Amygdala (tissue), 56 donors: ENCODE measurements around the gene CNDP2.

Experiments
- DNase-seq, 56 donors: peaks; one replicate each; lab custom pipeline; 2025; lab: John Stamatoyannopoulos, UW

CNDP2 gene

DNA sequence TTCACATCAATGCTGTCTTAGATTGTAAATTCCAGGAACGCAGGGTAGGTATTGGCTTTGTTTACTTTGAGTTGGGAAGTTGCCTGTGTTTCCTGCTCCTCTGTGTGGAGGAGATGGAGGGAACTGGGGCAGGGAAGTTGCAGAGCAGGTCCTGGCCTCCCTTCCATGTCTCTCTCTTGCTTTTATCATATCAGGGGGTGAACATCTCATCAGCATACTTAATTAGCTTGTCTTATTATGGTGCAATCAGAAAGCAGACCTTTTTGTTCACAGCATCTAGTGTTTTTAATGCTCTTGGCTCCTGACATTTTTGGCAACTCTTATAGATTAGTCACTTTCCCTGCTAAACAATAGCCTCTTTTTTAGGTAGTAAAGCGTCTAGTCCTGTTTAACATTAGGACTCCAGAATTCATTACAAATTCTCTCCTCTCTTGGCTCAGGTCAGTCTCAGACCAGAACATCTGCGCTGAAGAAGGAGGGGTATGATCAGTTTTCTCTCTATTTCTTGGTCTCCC, 27.6 kb upstream of the CNDP2 start:
- no peak for DNase-seq

DNA sequence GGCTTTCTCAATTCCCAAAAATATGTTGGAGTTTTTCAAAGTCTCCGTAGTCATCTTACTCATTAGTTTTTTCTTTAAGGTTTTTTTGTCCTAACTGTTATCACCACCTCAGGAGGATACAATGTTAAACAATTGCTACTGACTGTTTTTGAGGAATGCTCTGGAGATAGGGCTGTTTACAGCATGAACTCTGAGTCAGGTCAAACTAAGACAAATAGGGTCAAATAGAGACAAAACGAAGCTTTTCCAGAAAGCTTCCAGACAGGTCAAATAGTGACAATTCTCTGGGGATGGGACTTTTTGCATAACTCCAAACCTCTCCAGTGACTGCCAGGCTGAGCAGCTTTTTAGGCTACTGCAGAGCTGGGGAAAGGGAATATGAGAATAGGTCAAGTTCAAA, 23.9 kb upstream of the CNDP2 start:
- DNase-seq = no peak

DNA sequence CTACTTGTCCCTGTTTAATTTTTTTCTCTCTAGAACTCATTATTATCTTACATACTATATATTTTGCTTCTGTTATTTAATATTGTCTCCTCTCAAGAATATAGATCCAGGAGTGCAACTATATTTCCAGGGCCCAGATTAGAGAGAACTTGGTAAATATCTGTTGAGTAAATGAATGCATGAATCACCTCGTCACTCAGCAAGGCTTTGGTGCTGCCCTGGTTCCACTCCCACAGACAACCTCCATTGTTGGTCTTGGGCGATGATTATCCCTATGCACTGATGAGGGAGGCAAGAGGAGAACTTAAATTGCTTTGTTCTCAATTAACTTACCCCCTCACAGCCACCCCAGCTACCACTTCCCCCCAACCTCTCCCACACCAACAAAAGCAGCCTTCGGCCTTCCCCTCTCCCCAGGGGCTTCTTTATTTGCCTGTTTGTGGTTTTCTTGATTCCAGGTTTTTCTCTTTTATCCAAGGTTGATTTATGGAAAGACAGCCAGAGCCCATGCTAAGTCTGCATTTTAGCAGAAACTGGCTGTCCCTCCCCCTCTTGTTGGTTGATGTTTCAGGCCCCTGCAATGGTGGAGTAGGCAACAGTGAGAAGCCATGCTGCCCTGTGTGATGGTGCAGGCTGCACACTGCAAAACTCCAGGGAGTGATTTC, 22.1 kb upstream of the CNDP2 start:
- DNase-seq = no peak

DNA sequence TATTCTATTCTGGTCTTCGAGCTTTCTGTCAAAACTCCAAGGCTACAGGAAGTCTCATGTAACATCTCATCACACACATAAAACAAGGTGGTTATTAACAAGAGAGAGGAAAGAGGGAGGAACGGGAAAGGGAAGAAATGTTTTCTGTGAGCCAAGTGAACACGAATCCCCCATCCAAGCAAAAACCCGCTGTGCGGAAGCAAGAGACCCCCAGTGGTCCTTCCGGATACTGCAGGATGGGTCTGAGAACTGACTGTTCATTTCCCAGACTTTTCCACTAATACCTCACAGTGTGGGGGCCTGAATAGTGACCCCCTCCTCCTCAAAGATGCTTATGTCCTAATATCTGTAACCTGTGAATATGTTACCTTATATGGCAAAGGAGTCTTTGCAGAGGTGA, 20.0 kb upstream of the CNDP2 start:
- peak in 44 of 56 donors; percentile 2 to 82 (median 47) for DNase-seq

DNA sequence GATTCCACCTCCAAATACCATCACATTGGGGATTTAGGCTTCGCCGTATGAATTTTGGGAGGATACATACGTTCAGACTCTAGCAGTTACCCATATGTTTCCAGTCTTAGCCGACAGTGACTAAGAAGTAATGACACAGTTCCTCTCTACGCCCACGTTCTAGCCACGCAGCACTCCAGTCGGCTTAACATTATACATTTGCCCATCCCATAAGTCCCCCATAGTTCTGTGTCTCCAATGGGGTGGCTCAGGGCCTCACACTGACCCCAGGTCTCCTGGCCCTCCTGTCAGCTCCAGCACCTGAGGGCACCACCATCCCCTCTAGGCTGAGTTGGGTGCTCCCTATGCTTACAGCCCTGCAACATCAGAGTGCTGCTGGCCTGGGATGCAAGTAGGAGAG, 18.4 kb upstream of the CNDP2 start:
- no peak for DNase-seq

DNA sequence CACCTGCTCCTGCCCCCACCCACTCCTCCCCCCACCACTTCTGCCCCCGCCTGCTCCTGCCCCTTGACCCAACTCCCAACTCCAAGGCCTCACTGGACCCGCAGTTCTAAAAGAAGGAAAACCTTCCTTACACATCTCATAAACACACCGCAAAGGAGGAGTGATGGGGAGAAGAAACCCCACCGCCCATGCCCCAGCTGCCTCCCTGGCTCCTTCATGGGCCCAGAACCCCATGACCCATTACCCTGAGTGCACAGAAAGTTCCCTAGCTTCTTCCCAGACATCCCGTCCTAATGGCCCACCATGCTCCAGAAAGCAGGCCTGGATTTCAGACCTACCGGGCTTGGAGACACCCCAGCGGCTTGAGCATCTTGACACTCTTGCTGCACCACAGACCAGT, 17.8 kb upstream of the CNDP2 start:
- DNase-seq = no peak

DNA sequence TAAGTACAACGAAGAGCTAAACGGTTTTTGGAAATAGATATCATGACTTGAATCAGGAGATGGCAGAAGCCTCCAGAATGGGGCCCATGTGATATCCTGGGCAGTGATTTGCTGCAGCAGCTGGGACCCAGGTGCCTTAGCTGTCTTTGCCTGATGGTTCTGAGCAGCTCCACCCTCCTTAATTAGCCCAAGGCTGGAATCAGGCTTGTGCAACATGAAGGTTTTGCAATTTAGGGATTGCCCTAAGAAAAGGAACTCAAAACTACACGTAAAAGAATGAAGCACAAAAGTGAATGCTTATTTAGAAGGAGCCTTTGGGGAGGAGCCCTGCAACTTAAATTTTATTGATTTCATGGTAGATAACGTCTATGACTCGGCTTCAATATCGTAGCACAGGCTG, 17.3 kb upstream of the CNDP2 start:
- no peak for DNase-seq

DNA sequence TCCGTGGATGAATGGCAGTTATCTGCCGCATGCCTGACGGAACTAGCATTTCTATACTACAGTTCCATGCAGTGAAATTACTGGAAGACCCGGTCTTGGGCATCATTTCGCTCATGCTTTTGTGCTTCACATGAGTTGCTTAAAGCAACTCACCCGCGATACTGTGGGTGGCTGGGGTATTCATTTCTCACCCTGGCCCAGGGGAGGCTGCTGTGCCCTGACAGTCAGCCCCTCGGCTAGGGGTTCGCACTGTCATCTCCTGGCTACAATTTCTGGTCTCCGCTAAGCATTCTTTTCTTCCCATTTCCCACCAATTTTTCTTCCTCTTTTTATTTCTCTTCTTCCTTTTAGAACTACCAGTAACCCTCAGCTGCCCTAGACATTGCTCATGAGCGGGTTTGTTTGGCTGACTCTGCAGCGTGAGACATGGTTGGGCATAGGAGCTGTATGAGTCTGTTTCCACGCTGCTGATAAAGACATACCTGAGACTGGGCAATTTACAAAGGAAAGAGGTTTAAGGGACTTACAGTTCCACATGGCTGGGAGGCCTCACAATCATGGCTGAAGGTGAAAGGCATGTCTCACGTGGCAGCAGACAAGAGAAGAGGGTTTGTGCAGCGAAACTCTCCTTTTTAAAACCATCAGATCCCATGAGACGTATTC, 16.5 kb upstream of the CNDP2 start:
- no peak for DNase-seq

DNA sequence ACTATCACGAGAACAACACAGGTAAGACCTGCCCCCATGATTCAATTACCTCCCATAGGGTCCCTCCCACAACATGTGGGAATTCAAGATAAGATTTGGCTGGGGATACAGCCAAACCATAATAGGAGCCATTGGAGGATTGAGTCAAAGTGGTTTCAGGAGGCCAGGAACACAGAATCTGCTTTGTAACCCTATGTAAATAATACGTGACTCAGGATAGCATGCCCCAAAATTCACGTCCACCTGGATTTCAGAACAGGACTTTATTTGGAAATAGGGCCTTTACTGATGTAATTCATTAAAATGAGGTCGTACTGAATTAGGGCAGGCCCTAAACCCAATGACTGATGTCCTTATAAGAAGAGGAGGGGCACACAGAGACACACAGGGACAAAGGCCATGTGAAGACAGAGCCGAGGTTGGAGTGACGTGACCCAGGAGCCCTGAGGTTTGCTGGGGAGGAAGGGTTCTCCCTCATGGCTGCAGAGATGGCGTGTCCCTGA, 16.0 kb upstream of the CNDP2 start:
- no peak for DNase-seq

DNA sequence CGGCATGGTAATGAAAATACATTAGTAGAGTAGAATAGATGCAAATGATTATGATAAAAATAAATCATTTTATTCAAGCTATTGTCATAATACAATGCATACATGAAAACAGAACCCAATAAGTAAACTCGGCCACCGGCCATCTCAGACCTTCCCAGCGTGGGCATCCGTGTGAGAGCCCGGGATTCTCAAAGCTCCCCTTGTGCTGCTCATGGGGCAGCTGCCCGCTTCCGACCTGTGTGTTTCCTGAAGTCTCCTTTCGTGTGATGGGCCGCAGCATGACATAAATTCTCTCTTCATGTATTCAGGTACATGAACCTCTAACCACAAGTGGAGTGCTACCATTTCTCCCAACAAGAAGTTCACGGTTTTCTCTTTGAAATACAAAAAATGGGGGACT, 13.5 kb upstream of the CNDP2 start:
- no peak for DNase-seq

DNA sequence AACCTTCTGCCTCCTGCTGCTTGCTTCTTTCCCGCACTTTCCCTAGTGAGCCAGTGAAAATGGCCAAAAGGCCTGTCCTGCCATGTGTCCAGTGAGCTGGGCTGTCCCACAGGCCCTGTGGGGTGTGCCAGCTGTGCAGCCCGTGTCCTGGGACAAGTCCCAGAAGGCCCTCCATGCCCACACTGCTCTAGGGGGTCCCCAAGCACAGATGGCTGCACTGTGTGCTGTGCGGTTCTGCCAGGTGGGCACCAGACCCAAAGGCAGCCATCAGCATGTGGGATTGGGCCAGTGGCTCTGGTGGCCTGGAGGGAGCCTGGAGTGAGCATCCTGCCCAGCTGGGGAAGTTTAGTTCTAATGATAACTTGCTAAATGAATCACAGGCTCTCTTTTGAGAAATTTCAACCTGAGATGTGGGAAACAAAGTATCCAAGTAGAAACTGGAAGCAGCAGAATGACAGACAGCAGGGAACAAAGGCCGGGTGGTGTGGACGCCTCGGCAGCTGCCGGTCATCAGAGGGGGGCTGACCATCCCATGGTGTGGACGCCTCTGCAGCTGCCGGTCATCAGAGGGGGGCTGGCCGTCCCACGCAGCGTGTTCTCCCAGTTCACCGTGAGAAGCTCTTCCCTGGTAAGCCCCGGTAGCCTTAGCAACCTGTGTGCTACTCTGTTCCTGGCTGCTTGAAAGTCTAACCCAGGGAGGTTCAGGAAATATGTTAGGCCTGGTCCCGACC, 9.9 kb upstream of the CNDP2 start:
- peak in 2 of 56 donors; percentile 24 to 44 for DNase-seq

DNA sequence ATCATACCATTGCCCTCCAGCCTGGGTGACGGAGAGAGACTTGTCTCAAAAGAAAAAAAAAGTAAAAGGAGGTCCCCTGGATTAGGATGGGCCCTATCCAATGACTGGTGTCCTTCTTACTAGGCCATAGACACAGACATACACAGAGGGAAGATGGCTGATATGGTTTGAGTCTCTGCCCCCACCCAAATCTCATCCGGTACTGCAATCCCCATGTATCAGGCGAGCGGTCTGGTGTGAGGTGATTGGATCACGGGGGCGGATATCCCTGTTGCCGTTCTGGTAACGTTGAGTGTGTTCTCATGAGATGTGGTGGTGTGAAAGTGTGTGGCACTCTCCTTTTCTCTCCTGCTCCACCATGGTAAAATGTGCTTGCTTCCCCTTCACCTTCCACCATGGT, 7.8 kb upstream of the CNDP2 start:
- DNase-seq = no peak

DNA sequence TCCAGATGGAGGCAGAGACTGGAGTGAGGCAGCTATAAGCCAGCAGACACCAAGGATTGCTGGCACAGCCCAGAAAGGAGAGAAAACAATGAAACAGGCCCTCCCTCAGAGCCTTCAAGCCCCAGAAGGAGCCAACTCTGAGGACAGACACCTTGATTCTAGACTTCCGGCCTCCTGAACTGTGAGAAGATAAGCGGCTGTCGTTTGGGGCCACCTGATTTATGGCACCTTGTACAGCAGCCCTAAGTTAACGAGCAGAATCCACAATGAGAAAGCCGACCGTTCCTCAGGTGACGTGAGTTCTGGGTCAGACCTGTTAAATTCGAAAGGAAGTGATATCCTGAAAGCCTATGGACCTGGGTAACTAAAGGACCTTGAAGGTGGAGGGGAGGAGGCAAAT, 7.3 kb upstream of the CNDP2 start:
- no peak for DNase-seq

DNA sequence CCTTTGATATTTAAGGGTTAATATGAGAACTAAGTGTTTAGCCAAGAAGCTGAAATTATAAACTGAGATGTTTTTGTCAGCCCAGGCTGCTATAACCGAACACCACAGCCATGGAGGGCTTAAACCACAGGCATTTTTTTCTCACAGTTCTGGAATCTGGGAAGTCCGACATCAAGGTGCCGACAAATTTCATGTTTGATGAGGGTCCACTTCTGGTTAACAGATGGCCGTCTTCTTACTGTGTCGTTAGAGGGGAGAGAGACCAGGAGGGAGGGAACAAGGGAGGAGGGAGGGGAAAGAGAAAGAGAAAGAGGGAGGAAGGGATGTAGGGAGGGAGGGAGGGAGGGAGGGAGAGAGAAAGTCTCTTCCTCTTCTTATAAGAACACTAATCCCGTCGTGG, 6.5 kb upstream of the CNDP2 start:
- DNase-seq = no peak

DNA sequence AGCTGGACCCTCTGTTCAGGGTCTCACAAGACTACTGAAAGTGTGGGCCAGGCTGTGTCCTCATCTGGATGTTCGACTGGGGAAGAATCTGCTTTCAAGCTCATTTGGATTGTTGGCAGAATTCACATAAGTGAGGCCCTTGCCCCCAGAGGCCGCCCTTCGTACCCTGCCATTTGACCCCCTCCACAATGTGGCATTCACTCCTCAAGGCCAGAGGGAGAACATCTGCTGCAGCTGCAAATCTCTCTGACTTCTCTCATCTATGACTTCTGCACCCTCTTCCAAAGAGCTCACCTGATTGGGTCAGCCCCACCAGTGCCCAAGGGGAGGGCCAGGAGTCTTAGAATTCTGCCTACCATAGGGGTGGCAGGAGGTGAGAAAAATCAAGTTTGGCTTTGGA, 3.9 kb upstream of the CNDP2 start:
- DNase-seq = no peak

DNA sequence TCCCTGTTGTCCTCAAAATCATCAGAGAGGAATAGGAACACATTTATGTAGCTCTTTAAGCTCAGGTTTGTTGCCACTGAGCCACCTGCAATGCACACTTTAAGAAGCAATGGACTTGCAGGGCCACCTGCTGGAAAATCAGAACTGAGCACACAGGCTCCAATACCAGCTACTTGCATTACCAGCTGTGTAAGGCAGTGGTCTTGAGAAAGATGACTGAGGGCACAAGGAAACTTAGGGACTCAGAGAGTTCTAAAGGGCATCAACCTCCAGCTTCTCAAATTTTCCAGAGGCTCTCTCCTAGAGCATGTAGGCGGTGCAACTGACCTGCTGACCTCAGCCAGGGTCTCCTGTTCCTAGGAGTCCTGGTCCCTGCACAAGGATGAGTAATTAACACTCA, 2.5 kb upstream of the CNDP2 start:
- DNase-seq = peak in 21 of 56 donors; percentile 15 to 67 (median 37)

DNA sequence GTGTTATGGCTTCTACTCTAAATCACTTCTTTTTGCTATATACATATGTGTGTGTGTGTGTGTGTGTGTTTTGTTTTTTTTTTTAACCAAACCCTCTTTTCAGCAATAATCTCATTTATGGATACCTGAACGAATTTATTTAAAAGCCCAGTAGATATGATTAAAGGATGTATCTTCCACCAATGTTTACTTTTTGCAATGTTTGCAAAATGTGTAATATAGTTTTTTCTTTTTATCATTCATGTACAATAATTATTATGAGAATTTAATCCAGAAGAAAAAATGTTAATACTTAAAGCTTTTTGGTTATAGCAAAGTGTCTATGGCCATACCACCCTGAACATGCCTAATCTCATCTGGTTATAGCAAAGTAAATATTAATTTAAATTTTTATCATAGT, 1.6 kb upstream of the CNDP2 start:
- DNase-seq = no peak

DNA sequence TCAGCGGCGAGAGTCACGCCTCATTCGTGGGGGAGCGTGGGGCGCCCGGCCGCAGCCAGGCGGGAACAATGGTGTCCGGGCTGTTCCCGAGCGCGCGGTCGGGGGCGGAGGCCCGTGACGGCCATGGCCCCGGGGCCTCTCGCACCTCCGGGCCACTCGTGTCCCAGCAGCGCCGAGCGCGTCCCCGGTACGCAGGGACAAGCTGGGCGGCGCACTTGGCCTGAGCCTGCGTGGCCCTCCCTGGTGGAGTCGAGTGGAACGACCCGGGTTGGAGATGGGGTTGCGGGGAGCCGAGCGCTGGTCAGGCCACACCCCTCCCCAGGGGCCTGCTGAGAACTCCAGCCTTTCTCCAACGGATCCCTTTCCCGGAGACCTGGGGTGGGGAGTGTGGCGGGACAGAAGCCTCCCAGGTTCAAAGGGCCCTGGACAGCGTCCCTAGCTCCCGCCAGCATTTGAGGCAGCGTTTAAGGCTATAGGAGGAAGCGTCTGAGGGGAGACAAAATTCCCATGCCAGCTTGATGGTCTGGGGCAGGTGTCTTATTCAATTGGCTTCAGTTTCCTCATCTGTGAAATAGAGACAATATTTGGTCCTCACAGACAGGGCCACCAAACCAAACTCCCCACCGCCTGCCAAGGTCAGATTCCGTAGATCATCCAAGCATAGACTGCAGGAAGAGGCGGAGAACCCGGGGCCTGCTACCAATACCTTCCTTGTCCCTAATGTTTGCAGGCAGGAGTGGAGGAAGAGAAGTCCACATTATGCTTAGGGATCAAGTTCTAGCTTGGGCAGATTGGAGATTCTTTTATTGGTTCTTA, 553 bp downstream of the CNDP2 start:
- DNase-seq = peak in 38 of 56 donors; percentile 19 to 85 (median 68)

DNA sequence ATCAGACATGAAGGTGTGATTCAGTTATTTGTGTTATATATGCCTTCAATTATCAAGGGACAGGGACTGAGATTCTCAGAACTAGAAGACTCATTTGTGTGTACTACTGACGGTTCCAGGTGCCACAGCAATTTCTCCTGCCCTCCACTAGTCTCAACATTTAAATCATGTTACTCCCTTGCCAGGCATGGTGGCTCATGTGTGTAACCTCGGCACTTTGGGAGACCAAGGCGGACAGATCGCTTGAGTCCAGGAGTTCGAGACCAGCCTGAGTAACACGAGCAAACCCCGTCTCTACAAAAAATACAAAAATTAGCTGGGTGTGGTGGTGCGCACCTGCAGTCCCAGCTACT, 1.1 kb downstream of the CNDP2 start:
- DNase-seq = no peak

DNA sequence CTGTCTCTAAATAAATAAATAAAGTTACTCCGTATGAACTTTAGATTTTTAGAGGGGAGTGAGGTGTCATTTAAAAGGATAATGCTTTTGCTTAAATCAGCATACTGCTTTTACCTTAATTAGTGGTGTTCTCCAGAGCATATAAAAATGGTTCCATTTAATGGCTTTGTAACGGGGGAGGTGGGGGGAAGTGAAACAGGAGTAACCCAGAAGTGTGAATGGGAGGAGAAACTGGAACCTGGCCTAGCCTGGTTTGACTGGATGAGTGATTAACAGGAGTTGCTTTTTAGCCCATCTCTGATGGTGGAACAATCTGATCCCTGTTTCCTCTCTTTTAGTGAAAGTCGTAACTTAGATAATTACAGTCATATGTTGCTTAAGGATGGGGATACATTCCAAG, 1.6 kb downstream of the CNDP2 start:
- DNase-seq = no peak
